Neuronal stem cell (in vitro differentiated cells): ENCODE measurements around the gene EXO1.
"Not testable (repeated sequence)": the region's sequence is repeated elsewhere in the genome, so short reads cannot be mapped to it uniquely, and the experiment has no call there.

ENCODE experiments used
- DNase-seq: peaks from one replicate; pipeline ENCODE4 v3.0.0-alpha.2; 2013; ENCODE audit warnings: low spot score
- H2AFZ ChIP-seq: one replicate; pipeline ENCODE4 v1.6.1; 2013; ENCODE audit warnings: mild to moderate bottlenecking, low read length, inconsistent platforms
- H2AK5ac ChIP-seq: 2 replicates; pipeline ENCODE4 v1.6.1; 2013; ENCODE audit warnings: low read depth, mild to moderate bottlenecking, inconsistent platforms, low read length, moderate library complexity, mixed read lengths
- H2BK120ac ChIP-seq: 2 replicates; pipeline ENCODE4 v1.6.1; 2013; ENCODE audit warnings: low read depth, mild to moderate bottlenecking, inconsistent platforms, low read length, moderate library complexity, mixed read lengths
- H2BK12ac ChIP-seq: one replicate; pipeline ENCODE4 v1.6.1; 2013; ENCODE audit warnings: low read length, inconsistent platforms
- H2BK15ac ChIP-seq: 2 replicates; pipeline ENCODE4 v1.6.1; 2013; ENCODE audit warnings: mild to moderate bottlenecking, low read length, inconsistent platforms, mixed read lengths
- H2BK5ac ChIP-seq: one replicate; pipeline ENCODE4 v1.6.1; 2013; ENCODE audit warnings: inconsistent platforms, mild to moderate bottlenecking, low read length, moderate library complexity
- H3K14ac ChIP-seq: one replicate; pipeline ENCODE4 v1.6.1; 2013; ENCODE audit warnings: low read length, inconsistent platforms
- H3K18ac ChIP-seq: 2 replicates; pipeline ENCODE4 v1.6.1; 2013; ENCODE audit warnings: low read length, inconsistent platforms
- H3K23ac ChIP-seq: 2 replicates; pipeline ENCODE4 v1.6.1; 2013; ENCODE audit warnings: low read depth, mild to moderate bottlenecking, mixed read lengths, low read length, inconsistent platforms; ENCODE audit not compliant: poor library complexity
- H3K27ac ChIP-seq: replicated peaks from 3 replicates; pipeline ENCODE4 v1.5.1; 2013; ENCODE audit warnings: low read length, inconsistent platforms
- H3K27me3 ChIP-seq, 3 experiments: 2 replicates each; pipeline ENCODE4 v1.6.1; 2013; ENCODE audit warnings: low read length in 3 of 3, mild to moderate bottlenecking in 2 of 3, inconsistent platforms in 1 of 3, low read depth in 1 of 3, mixed read lengths in 1 of 3, moderate library complexity in 1 of 3; ENCODE audit not compliant: control insufficient read depth in 3 of 3, insufficient read depth in 3 of 3
- H3K36me3 ChIP-seq, 2 donors: replicated peaks in 1 of 2; 2 replicates each; pipeline ENCODE4 v1.6.1; 2013; ENCODE audit warnings: low read length in 2 of 2; ENCODE audit not compliant: control insufficient read depth in 2 of 2, insufficient read depth in 2 of 2
- H3K4ac ChIP-seq: 2 replicates; pipeline ENCODE4 v1.6.1; 2013; ENCODE audit warnings: inconsistent platforms, mild to moderate bottlenecking, low read length, moderate library complexity
- H3K4me1 ChIP-seq, 2 donors: 1 replicate in 1 of 2; 2 replicates in 1 of 2; pipeline ENCODE4 v1.6.1; 2013; ENCODE audit warnings: low read length in 2 of 2, low read depth in 1 of 2; ENCODE audit not compliant: control insufficient read depth in 2 of 2, insufficient read depth in 1 of 2
- H3K4me2 ChIP-seq: one replicate; pipeline ENCODE4 v1.6.1; 2013; ENCODE audit warnings: mild to moderate bottlenecking, low read length, inconsistent platforms; ENCODE audit not compliant: insufficient read depth, poor library complexity, severe bottlenecking
- H3K4me3 ChIP-seq, 2 donors: 2 replicates each; pipeline ENCODE4 v1.5.1; 2013; ENCODE audit warnings: low read length in 2 of 2, mild to moderate bottlenecking in 2 of 2, inconsistent platforms in 1 of 2, moderate library complexity in 1 of 2
- H3K79me1 ChIP-seq: one replicate; pipeline ENCODE4 v1.6.1; 2013; ENCODE audit warnings: low read depth, mild to moderate bottlenecking, inconsistent platforms, low read length, moderate library complexity
- H3K9ac ChIP-seq: one replicate; pipeline ENCODE4 v1.6.1; 2013; ENCODE audit warnings: mild to moderate bottlenecking, low read depth, low read length, inconsistent platforms; ENCODE audit not compliant: poor library complexity
- H3K9me3 ChIP-seq, 2 donors: replicated peaks in 1 of 2; 2 replicates each; pipeline versions ENCODE3 to v1.6.1; 2013; ENCODE audit warnings: low read length in 2 of 2, mild to moderate bottlenecking in 2 of 2, inconsistent platforms in 1 of 2, low read depth in 1 of 2, mixed read lengths in 1 of 2, moderate library complexity in 1 of 2; ENCODE audit not compliant: control insufficient read depth in 2 of 2, insufficient read depth in 1 of 2
- H4K8ac ChIP-seq: one replicate; pipeline ENCODE4 v1.6.1; 2013; ENCODE audit warnings: low read depth, mild to moderate bottlenecking, inconsistent platforms, low read length, moderate library complexity
- H4K91ac ChIP-seq: one replicate; pipeline ENCODE4 v1.6.1; 2013; ENCODE audit warnings: low read length, low read depth, mild to moderate bottlenecking, inconsistent platforms; ENCODE audit not compliant: poor library complexity
- WGBS, 2 donors: extraction: QIAGEN DNeasy Blood & Tissue Kit; methylation state at CpG; one replicate each; pipeline ENCODE4 v1.1.7; 2013; ENCODE audit warnings: missing lambda C conversion rate in 2 of 2, mixed read lengths in 1 of 2; ENCODE audit not compliant: insufficient read length in 2 of 2, insufficient replicate concordance in 1 of 2; ENCODE audit errors: extremely low coverage in 2 of 2; 5-methylcytosine and 5-hydroxymethylcytosine counted together

EXO1 gene

DNA sequence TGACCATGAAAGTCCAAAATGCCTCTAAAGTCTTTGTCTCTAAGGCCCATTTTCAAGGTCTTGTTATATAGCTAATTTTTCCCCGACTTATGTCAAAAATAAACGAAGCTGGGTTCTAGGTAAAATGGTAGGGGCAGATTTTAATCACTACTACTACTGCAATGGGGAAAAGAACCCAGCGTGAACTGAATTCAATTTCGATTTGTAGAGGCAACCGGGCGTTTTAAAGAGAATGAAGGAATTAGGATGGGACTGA is 536 bp upstream of the EXO1 start:
- no peak overlapping the region for H2BK120ac ChIP-seq
- no peaks in the 10 kb centered on the region for H3K9me3 ChIP-seq
- peaks cover 4 to 5% of the 10 kb centered on the region in 2 donors for H3K4me1 ChIP-seq
- H3K4me3 ChIP-seq = peak overlapping the region in 1 of 2 donors; percentile 94
- no peak overlapping the region for H4K8ac ChIP-seq
- H3K9ac ChIP-seq = no peak overlapping the region
- H3K79me1 ChIP-seq = peaks cover 3% of the 10 kb centered on the region
- no CpG with 5 or more reads among the region's 6 CpGs for WGBS, 2 donors
- H3K14ac ChIP-seq = no peak overlapping the region
- DNase-seq = no peak
- H2BK12ac ChIP-seq = no peak overlapping the region
- H2AK5ac ChIP-seq = no peak overlapping the region
- H3K18ac ChIP-seq = no peak overlapping the region
- no peak overlapping the region for H3K23ac ChIP-seq
- peak overlapping the region; percentile 94 for H2BK5ac ChIP-seq
- H3K4me2 ChIP-seq = peak overlapping the region; percentile 60
- H2AFZ ChIP-seq = peak overlapping the region; percentile 97
- no peak overlapping the region for H2BK15ac ChIP-seq
- H3K27me3 ChIP-seq = no peaks in the 10 kb centered on the region
- no peak overlapping the region for H4K91ac ChIP-seq
- H3K27ac ChIP-seq = no peak overlapping the region
- peaks cover 6 to 36% of the 10 kb centered on the region in 2 donors for H3K36me3 ChIP-seq
- H3K4ac ChIP-seq = no peak overlapping the region

DNA sequence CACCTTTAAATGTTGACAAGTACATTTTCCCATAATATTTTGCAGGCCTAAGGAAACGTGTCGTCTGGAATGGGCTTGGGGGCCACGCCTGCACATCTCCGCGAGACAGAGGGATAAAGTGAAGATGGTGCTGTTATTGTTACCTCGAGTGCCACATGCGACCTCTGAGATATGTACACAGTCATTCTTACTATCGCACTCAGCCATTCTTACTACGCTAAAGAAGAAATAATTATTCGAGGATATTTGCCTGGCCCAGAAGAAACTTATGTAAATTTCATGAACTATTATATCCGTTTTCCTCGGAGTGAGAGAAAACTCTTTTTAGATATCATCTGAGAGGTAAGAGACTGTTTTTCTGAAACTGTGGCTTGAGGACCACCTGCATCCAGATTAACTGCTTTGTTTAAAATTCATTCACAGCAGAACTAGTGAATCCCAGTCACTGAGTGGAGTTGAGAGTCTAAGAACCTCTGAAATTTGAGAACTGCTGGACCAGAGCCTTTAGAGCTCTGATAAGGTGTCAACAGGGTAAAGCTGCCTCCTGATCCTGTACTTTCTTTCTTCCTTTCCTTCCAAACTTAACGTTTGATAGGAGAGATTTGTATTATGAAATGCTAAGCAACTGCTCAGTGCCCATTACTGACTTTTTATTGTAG is 811 bp downstream of the EXO1 start:
- Histone ChIP-seq H3K18ac (no peak overlapping the region), H3K23ac (no peak overlapping the region), H3K4me2 (peak overlapping the region; percentile 78), H3K4me1 (peaks cover 4 to 5% of the 10 kb centered on the region in 2 donors), H3K36me3 (peaks cover 13 to 49% of the 10 kb centered on the region in 2 donors), H3K79me1 (peaks cover 3% of the 10 kb centered on the region), H3K14ac (no peak overlapping the region), H4K91ac (no peak overlapping the region), H3K9ac (no peak overlapping the region), H2BK5ac (no peak overlapping the region), H3K27ac (no peak overlapping the region), H2AFZ (peak overlapping the region; percentile 97), H3K27me3 (no peaks in the 10 kb centered on the region), H3K9me3 (no peaks in the 10 kb centered on the region), H3K4ac (no peak overlapping the region), H2BK15ac (no peak overlapping the region), H2BK12ac (no peak overlapping the region), H3K4me3 (peak overlapping the region; percentile 92 to 94), H2BK120ac (no peak overlapping the region), H4K8ac (no peak overlapping the region), H2AK5ac (no peak overlapping the region)
- no CpG with 5 or more reads among the region's 13 CpGs for WGBS, 2 donors
- no peak for DNase-seq

DNA sequence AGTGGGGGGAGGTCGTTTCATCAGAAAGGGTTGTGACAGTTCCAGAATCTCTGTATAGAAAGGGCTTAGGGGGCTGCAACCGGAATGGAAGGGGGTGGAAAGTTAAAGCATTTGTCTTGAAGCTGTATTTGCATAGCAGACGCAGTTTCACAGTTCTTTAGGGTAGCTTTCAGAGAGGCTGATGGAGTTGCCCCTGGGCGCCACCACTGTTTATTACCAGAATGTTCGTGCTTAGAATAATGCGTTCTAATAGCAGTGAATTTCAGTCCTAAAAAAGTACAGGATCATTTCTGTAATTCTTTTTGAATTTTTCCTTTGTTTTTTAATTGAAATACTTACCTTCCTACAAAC is 1.3 kb downstream of the EXO1 start:
- H2BK12ac ChIP-seq = no peak overlapping the region
- no peak overlapping the region for H3K27ac ChIP-seq
- no peak overlapping the region for H2AK5ac ChIP-seq
- H2BK15ac ChIP-seq = no peak overlapping the region
- H4K8ac ChIP-seq = no peak overlapping the region
- H4K91ac ChIP-seq = no peak overlapping the region
- no peaks in the 10 kb centered on the region for H3K9me3 ChIP-seq
- H2BK120ac ChIP-seq = no peak overlapping the region
- H3K79me1 ChIP-seq = peaks cover 3% of the 10 kb centered on the region
- no peak overlapping the region for H3K4ac ChIP-seq
- no CpG with 5 or more reads among the region's 6 CpGs for whole genome bisulfite sequencing, 2 donors
- H3K4me2 ChIP-seq = peak overlapping the region; percentile 43
- no peak overlapping the region for H3K14ac ChIP-seq
- peaks cover 4 to 5% of the 10 kb centered on the region in 2 donors for H3K4me1 ChIP-seq
- peaks cover 16 to 53% of the 10 kb centered on the region in 2 donors for H3K36me3 ChIP-seq
- no peaks in the 10 kb centered on the region for H3K27me3 ChIP-seq
- H3K23ac ChIP-seq = no peak overlapping the region
- H3K18ac ChIP-seq = no peak overlapping the region
- no peak overlapping the region for H3K9ac ChIP-seq
- H3K4me3 ChIP-seq = peak overlapping the region in 1 of 2 donors; percentile 94
- DNase-seq = no peak
- H2AFZ ChIP-seq = no peak overlapping the region
- H2BK5ac ChIP-seq = no peak overlapping the region

DNA sequence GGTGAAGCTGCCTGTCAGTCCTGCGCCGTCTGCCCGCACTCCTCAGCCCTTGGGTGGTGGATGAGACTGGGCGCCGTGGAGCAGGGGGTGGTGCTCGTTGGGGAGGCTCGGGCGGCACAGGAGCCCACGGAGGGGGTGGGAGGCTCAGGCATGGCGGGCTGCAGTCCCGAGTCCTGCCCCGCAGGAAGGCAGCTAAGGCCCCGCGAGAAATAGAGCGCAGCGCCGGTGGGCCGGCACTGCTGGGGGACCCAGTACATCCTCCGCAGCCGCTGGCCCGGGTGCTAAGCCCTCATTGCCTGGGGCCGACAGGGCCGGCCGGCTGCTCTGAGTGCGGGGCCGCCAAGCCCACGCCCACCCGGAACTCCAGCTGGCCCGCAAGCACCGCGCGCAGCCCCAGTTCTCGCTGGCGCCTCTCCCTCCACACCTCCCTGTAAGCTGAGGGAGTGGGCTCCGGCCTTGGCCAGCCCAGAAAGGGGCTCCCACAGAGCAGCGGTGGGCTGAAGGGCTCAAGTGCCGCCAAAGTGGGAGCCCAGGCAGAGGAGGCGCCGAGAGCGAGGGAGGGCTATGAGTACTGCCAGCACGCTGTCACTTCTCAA is 7.6 kb downstream of the EXO1 start:
- WGBS, 2 donors = no CpG with 5 or more reads among the region's 41 CpGs
- not testable (repeated sequence) for H3K27ac ChIP-seq

More for the DNA sequence above, 7.6 kb downstream of the EXO1 start:
- not testable (repeated sequence) for H3K23ac ChIP-seq, H3K4me1 ChIP-seq, H3K79me1 ChIP-seq, DNase-seq, H4K8ac ChIP-seq, H3K14ac ChIP-seq, H2BK120ac ChIP-seq, H3K18ac ChIP-seq, H3K4me2 ChIP-seq, H3K4ac ChIP-seq, H2AFZ ChIP-seq, H2BK5ac ChIP-seq, H3K9ac ChIP-seq, H2AK5ac ChIP-seq, H4K91ac ChIP-seq, H2BK15ac ChIP-seq, H3K4me3 ChIP-seq, H3K9me3 ChIP-seq, H3K27me3 ChIP-seq, H2BK12ac ChIP-seq
- H3K36me3 ChIP-seq = peaks cover 23 to 92% of the 10 kb centered on the region in 2 donors
